ENCODE results near the gene SLC16A8. TPM values are rescaled to one million over a fixed set of nuclear protein-coding genes. Genes with fewer than 3 reads are reported as not detected.

Gene SLC16A8
- total and polyA plus RNA-seq, 9 of the 15 experiments (the other 6 are each of a cell fraction or from before 2014, with no cell fraction given) = not detected

GRCh38 chr22:38034278-38034882, 49.6 kb downstream of the SLC16A8 start (continued):
- TF ChIP-seq ZNF695 (CRISPR knock-in tag; IDR thresholded peaks at IDR 0.05) (no peak), ZNF584 (CRISPR knock-in tag; IDR thresholded peaks at IDR 0.05; ENCODE audit: low read depth) (no peak; the same call in 1 of the 2 replicates), SFPQ (IDR thresholded peaks at IDR 0.05; ENCODE audit: low read depth, low read length) (no peak), ARHGAP35 (IDR thresholded peaks at IDR 0.05; ENCODE audit: partially characterized antibody) (no peak), MCM7 (IDR thresholded peaks at IDR 0.05) (no peak), PHF21A (IDR thresholded peaks at IDR 0.05; ENCODE audit: borderline replicate concordance, low read depth) (no peak), CREM (IDR thresholded peaks at IDR 0.05; ENCODE audit: low read depth) (peak; percentile 28; the same call in 1 of the 2 replicates)
- TF ChIP-seq, protein P1, sequence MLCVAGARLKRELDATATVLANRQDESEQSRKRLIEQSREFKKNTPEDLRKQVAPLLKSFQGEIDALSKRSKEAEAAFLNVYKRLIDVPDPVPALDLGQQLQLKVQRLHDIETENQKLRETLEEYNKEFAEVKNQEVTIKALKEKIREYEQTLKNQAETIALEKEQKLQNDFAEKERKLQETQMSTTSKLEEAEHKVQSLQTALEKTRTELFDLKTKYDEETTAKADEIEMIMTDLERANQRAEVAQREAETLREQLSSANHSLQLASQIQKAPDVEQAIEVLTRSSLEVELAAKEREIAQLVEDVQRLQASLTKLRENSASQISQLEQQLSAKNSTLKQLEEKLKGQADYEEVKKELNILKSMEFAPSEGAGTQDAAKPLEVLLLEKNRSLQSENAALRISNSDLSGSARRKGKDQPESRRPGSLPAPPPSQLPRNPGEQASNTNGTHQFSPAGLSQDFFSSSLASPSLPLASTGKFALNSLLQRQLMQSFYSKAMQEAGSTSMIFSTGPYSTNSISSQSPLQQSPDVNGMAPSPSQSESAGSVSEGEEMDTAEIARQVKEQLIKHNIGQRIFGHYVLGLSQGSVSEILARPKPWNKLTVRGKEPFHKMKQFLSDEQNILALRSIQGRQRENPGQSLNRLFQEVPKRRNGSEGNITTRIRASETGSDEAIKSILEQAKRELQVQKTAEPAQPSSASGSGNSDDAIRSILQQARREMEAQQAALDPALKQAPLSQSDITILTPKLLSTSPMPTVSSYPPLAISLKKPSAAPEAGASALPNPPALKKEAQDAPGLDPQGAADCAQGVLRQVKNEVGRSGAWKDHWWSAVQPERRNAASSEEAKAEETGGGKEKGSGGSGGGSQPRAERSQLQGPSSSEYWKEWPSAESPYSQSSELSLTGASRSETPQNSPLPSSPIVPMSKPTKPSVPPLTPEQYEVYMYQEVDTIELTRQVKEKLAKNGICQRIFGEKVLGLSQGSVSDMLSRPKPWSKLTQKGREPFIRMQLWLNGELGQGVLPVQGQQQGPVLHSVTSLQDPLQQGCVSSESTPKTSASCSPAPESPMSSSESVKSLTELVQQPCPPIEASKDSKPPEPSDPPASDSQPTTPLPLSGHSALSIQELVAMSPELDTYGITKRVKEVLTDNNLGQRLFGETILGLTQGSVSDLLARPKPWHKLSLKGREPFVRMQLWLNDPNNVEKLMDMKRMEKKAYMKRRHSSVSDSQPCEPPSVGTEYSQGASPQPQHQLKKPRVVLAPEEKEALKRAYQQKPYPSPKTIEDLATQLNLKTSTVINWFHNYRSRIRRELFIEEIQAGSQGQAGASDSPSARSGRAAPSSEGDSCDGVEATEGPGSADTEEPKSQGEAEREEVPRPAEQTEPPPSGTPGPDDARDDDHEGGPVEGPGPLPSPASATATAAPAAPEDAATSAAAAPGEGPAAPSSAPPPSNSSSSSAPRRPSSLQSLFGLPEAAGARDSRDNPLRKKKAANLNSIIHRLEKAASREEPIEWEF (CRISPR knock-in tag; IDR thresholded peaks at IDR 0.05) = no peak
- TF ChIP-seq, protein P2, sequence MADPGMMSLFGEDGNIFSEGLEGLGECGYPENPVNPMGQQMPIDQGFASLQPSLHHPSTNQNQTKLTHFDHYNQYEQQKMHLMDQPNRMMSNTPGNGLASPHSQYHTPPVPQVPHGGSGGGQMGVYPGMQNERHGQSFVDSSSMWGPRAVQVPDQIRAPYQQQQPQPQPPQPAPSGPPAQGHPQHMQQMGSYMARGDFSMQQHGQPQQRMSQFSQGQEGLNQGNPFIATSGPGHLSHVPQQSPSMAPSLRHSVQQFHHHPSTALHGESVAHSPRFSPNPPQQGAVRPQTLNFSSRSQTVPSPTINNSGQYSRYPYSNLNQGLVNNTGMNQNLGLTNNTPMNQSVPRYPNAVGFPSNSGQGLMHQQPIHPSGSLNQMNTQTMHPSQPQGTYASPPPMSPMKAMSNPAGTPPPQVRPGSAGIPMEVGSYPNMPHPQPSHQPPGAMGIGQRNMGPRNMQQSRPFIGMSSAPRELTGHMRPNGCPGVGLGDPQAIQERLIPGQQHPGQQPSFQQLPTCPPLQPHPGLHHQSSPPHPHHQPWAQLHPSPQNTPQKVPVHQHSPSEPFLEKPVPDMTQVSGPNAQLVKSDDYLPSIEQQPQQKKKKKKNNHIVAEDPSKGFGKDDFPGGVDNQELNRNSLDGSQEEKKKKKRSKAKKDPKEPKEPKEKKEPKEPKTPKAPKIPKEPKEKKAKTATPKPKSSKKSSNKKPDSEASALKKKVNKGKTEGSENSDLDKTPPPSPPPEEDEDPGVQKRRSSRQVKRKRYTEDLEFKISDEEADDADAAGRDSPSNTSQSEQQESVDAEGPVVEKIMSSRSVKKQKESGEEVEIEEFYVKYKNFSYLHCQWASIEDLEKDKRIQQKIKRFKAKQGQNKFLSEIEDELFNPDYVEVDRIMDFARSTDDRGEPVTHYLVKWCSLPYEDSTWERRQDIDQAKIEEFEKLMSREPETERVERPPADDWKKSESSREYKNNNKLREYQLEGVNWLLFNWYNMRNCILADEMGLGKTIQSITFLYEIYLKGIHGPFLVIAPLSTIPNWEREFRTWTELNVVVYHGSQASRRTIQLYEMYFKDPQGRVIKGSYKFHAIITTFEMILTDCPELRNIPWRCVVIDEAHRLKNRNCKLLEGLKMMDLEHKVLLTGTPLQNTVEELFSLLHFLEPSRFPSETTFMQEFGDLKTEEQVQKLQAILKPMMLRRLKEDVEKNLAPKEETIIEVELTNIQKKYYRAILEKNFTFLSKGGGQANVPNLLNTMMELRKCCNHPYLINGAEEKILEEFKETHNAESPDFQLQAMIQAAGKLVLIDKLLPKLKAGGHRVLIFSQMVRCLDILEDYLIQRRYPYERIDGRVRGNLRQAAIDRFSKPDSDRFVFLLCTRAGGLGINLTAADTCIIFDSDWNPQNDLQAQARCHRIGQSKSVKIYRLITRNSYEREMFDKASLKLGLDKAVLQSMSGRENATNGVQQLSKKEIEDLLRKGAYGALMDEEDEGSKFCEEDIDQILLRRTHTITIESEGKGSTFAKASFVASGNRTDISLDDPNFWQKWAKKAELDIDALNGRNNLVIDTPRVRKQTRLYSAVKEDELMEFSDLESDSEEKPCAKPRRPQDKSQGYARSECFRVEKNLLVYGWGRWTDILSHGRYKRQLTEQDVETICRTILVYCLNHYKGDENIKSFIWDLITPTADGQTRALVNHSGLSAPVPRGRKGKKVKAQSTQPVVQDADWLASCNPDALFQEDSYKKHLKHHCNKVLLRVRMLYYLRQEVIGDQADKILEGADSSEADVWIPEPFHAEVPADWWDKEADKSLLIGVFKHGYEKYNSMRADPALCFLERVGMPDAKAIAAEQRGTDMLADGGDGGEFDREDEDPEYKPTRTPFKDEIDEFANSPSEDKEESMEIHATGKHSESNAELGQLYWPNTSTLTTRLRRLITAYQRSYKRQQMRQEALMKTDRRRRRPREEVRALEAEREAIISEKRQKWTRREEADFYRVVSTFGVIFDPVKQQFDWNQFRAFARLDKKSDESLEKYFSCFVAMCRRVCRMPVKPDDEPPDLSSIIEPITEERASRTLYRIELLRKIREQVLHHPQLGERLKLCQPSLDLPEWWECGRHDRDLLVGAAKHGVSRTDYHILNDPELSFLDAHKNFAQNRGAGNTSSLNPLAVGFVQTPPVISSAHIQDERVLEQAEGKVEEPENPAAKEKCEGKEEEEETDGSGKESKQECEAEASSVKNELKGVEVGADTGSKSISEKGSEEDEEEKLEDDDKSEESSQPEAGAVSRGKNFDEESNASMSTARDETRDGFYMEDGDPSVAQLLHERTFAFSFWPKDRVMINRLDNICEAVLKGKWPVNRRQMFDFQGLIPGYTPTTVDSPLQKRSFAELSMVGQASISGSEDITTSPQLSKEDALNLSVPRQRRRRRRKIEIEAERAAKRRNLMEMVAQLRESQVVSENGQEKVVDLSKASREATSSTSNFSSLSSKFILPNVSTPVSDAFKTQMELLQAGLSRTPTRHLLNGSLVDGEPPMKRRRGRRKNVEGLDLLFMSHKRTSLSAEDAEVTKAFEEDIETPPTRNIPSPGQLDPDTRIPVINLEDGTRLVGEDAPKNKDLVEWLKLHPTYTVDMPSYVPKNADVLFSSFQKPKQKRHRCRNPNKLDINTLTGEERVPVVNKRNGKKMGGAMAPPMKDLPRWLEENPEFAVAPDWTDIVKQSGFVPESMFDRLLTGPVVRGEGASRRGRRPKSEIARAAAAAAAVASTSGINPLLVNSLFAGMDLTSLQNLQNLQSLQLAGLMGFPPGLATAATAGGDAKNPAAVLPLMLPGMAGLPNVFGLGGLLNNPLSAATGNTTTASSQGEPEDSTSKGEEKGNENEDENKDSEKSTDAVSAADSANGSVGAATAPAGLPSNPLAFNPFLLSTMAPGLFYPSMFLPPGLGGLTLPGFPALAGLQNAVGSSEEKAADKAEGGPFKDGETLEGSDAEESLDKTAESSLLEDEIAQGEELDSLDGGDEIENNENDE (IDR thresholded peaks at IDR 0.05; ENCODE audit: low read depth, low read length) = no peak
